ENCODE data around the gene PIEZO1. TPM values are rescaled to one million over a fixed set of nuclear protein-coding genes. Genes with fewer than 3 reads are reported as not detected.

The PIEZO1 gene
- total RNA-seq, 6 experiments from 2014 or later = 48.9 to 91.9 (median 64.4) TPM

- DNase-seq (no peak), ATAC-seq (no peak)
- H3K4me3 ChIP-seq = peak overlapping the region in 1 of 3 donors; percentile 65
- H3K36me3 ChIP-seq = peaks cover 0 to 5% (median 0%) of the 10 kb centered on the region in 4 donors
- H3K27me3 ChIP-seq = no peaks in the 10 kb centered on the region
- intact Hi-C loops (cut with DNase I) = no loop called here
- TF ChIP-seq, protein P1, sequence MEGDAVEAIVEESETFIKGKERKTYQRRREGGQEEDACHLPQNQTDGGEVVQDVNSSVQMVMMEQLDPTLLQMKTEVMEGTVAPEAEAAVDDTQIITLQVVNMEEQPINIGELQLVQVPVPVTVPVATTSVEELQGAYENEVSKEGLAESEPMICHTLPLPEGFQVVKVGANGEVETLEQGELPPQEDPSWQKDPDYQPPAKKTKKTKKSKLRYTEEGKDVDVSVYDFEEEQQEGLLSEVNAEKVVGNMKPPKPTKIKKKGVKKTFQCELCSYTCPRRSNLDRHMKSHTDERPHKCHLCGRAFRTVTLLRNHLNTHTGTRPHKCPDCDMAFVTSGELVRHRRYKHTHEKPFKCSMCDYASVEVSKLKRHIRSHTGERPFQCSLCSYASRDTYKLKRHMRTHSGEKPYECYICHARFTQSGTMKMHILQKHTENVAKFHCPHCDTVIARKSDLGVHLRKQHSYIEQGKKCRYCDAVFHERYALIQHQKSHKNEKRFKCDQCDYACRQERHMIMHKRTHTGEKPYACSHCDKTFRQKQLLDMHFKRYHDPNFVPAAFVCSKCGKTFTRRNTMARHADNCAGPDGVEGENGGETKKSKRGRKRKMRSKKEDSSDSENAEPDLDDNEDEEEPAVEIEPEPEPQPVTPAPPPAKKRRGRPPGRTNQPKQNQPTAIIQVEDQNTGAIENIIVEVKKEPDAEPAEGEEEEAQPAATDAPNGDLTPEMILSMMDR (IDR thresholded peaks at IDR 0.05) = no peak
- no peak for TF ChIP-seq POLR2A (IDR thresholded peaks at IDR 0.05)
- no peaks in the 10 kb centered on the region for H3K9me3 ChIP-seq
- no peak overlapping the region for H3K27ac ChIP-seq
- H3K4me1 ChIP-seq = peaks cover 0 to 12% (median 0%) of the 10 kb centered on the region in 4 donors
- 0% methylated on average over 8 of the region's 16 CpGs for WGBS (ENCODE audit: insufficient coverage, low coverage, low lambda C conversion rate, missing lambda C conversion rate)
These were observed 19.1 kb upstream of the PIEZO1 start for GRCh38 chr16:88804173-88804551.

DNA sequence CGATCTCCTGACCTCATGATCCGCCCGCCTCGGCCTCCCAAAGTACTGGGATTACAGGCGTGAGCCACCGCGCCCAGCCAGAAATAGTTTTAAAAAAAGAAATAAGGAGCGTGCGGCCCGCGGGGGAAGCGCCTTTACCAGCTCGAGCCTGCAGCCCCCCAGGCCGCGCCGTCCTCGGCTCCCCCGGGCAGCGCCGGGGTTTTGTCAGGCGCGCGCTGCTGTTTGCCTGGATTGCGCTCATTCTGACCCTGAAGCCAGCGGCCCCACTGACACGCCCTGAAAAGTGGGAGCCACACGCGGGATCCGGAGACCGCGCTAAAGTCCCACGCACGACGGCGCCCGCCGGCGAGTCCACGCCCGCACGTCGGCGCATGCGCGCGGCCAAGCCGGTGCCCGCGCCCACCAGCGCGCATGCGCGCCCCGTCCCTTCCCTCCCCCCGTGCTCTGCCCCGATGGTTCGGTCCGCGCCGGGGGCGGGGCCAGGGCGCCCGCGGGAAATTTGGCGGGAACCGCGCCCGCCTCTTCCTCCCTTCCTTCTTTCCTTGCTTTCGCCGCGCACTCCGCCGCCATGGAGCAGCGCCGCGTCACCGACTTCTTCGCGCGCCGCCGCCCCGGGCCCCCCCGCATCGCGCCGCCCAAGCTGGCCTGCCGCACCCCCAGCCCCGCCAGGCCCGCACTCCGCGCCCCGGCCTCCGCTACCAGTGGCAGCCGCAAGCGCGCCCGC, 18.4 kb upstream of the PIEZO1 start, which contains the start of gene CDT1:
CDT1 (plus strand) TSS at position 526 of the 724 bp plus-strand sequence; CDS start at position 569, 43 bp downstream.
- peak within 1 kb of the TSS; percentile 21 to 44 (median 39) for H3K27ac ChIP-seq
- H3K36me3 ChIP-seq = no peaks in the 10 kb centered on the region
- WGBS (ENCODE audit: insufficient coverage, low coverage, low lambda C conversion rate, missing lambda C conversion rate) = under 1% methylated on average over 40 of the region's 98 CpGs
- DNase-seq (peak; percentile 85 to 88 (median 85)), ATAC-seq (peak; percentile 68 to 82 (median 75))
- no peaks in the 10 kb centered on the region for H3K27me3 ChIP-seq
- H3K4me1 ChIP-seq = peaks cover 0 to 12% (median 0%) of the 10 kb centered on the region in 4 donors
- TF ChIP-seq, protein P1 (IDR thresholded peaks at IDR 0.05) = no peak
- TF ChIP-seq POLR2A (IDR thresholded peaks at IDR 0.05) = peak; percentile 67
- H3K9me3 ChIP-seq = no peaks in the 10 kb centered on the region
- peak within 1 kb of the TSS; percentile 55 to 67 (median 65) for H3K4me3 ChIP-seq
- intact Hi-C loops (cut with DNase I) = no loop called here

DNA sequence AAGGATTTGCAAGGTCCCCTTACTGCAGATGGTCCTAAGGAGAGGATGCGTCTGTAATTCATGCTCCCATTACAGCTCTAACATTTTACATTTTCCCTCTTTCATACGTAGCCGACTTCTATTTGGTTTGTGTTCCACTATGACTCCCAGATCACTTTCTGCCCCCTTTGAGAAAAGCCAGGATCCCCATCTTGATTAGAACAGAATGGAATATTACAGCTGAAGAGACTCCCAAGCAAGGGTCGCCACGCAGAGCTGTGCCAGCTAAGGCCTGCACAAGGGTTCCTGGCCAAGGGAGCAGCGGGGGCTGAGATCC, 15.2 kb upstream of the PIEZO1 start:
- no peak for DNase-seq
- Histone ChIP-seq H3K4me1 (peaks cover 0 to 12% (median 0%) of the 10 kb centered on the region in 4 donors), H3K36me3 (no peaks in the 10 kb centered on the region), H3K4me3 (no peak overlapping the region), H3K27me3 (no peaks in the 10 kb centered on the region), H3K9me3 (no peaks in the 10 kb centered on the region), H3K27ac (no peak overlapping the region)
- intact Hi-C loops (cut with DNase I) = no loop called here
- WGBS (ENCODE audit: insufficient coverage, low coverage, low lambda C conversion rate, missing lambda C conversion rate) = 85% methylated on average over 5 of the region's 6 CpGs
- TF ChIP-seq, protein P1 (IDR thresholded peaks at IDR 0.05) = no peak
- no peak for TF ChIP-seq POLR2A (IDR thresholded peaks at IDR 0.05)
- no peak for ATAC-seq

DNA sequence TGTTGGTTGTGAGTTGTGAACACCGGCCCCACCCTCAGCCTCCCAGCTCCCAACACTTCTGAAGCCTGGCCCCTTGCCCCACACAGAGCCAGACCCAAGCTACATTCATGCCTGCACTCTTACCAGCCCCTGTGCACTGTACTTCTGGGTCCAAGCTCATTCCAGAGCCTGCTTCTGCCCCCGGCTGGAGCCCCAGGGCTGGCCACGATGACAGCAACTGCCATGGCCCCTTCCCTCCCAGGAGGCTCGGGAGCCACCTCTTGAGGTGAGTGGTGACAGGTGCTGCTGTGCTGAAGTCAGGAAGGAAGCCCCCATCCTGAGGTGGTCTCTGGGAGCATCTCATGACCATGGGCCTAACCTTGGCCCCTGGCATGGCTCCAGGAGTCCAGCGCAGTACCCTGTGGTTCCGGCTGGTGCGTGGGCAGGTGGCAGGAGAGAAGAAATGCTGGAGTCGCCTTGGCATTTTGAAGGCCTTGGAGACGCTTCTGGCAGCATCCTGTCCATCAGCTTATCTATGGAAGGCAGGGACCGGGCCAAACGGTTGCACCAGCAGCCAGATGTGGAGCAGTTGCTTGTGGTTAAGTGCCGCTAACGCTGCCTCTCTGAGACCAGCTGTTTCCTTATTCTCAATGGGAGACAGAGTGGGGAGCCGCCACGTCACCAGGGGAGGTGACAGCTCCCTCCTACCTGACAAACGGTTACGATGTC, 14.7 kb upstream of the PIEZO1 start:
- peaks cover 0 to 9% (median 0%) of the 10 kb centered on the region in 4 donors for H3K4me1 ChIP-seq
- no peaks in the 10 kb centered on the region for H3K36me3 ChIP-seq
- no peak for ATAC-seq
- no peaks in the 10 kb centered on the region for H3K27me3 ChIP-seq
- no CpG with 5 or more reads among the region's 17 CpGs for WGBS (ENCODE audit: insufficient coverage, low coverage, low lambda C conversion rate, missing lambda C conversion rate)
- no peak overlapping the region for H3K27ac ChIP-seq
- no peak for DNase-seq
- intact Hi-C loops (cut with DNase I) = no loop called here
- no peaks in the 10 kb centered on the region for H3K9me3 ChIP-seq
- TF ChIP-seq, protein P1 (IDR thresholded peaks at IDR 0.05) = no peak
- no peak for TF ChIP-seq POLR2A (IDR thresholded peaks at IDR 0.05)
- no peak overlapping the region for H3K4me3 ChIP-seq

All from right lobe of liver (tissue), 6 donors.